NCI-H2171 (cell line): ENCODE data around the gene KLHL25.

Experiments used
- DNase-seq: peaks from one replicate; lab custom pipeline; 2025; lab: John Stamatoyannopoulos, UW

Gene KLHL25

DNA sequence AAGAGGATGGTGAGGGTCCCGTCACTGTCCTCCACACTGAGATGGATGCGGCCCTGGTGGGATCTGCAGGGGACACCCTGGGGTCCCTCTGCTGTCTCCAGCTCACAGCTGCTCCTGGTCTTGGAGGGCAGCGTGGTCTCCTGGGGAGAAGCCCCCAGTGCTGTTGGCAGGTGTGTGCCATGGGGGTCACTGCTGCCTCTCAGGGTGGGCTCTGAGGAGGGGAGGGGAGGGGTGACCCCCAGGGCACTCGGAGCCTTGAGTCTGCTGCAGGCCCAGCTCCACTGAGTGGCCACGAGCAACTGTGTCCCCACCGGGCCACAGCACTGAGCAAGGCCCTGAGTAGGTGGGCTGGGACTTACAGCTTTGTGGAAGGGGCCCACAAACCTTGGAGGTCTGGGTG lies 34.7 kb downstream of the KLHL25 start:
- no peak for DNase-seq

DNA sequence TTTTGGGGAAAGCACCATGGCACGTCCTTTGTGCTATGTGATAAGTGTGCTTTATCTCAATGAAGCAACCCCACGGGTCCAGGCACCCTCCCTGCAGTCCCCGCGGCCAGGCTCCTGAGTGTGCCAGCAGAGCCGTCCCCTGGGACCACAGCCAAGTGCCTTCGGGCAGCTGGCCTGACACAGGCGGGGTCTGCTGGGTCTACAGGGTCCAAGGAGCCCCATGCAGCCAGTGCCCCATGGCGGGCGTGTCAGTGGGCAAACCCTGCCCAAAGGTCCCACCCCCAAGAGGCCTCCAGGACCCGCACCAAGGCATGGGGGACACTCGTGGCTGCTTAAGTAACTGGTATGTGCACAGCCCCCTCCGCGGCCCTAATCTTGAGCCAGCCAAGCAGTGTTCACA lies 35.3 kb downstream of the KLHL25 start:
- no peak for DNase-seq

DNA sequence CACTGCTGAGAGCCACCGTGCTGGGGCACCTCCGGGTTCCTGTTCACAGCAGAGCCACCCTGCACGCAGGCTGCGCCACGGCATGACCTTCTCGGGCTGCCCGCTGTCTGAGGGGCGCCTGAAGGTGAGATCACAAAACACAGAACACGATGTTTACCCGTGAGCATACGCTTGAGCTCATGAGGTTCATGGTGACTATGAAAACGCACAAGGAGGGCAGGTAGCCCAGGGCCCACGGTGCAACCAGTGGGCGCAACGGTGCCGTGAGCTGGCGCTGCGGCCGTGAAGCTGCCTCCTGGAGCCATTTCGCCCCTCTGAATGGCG lies 36.1 kb downstream of the KLHL25 start:
- DNase-seq, result no peak

DNA sequence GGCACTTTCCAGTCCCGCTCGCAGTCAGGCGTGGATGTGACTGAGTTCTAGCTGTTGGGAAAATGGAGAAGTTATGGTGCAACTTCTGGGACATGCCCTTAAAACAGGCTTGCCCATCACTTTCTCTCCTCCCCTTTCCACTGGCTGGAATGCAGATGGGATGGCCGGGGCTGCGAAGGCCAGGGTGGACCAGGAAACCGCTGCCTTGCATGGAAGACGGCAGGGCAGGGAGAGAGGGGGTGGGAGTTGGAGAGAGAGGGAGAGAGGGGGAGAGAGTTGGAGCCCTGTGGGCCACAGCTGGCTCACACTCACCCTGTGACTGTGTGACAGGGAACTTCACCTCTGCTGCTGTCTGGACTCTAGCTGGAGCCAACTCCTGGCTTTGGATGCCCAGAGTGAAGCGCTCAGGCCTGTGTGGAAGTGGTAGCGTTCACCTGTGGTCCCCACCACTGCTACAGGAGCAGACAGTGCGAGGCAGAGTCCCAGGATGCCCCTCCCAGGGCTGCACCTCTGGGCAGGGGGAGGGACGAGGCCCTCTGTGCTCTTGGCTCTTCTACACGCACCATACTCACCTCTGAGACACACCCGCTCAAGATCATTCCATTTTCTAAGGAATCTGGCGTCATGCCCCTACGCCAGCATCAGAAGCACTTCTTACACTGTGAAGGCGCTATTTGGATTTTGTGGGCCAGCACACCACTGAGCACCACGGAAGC lies 36.6 kb downstream of the KLHL25 start:
- no peak for DNase-seq

DNA sequence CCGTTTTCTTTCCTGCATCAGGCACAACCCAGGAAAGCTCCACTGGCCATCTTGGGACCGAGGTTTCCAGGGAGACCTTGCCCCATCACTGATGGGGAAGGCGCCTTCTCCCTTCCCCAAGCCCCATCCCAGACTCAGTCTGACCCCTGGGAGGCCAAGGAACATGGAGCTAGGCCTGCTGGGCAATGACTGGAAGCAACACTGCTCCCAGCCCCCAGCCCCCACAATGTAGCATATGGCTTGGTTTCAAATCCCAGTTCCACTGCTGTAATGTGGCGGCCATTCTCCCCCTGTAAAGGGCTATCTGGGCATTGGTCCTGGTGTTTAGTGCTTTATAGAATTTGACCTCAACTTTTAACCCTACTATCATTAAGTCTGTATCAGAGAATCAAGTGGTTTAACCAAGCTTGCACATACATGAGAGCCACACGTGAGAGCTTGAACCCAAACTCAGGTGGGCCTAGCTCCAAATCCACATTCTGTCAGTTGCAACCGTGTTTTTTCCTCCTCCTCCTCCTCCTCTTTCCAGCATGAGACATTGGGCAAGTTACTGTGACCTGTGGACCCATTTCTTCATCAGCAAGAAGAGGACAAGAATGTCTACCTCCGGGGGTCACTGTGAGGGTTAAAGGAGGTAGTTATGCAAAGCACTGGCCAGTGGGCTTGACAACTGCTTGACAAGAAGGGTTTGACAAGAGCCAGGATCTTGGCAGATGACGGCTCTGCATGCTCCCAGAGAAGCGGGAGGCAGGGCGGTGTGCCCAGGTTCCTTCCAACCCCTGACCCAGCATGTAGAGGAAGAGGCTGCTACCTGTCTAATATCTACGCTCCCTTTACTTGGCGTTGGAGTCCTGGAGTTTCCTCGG lies 37.4 kb downstream of the KLHL25 start:
- no peak for DNase-seq

DNA sequence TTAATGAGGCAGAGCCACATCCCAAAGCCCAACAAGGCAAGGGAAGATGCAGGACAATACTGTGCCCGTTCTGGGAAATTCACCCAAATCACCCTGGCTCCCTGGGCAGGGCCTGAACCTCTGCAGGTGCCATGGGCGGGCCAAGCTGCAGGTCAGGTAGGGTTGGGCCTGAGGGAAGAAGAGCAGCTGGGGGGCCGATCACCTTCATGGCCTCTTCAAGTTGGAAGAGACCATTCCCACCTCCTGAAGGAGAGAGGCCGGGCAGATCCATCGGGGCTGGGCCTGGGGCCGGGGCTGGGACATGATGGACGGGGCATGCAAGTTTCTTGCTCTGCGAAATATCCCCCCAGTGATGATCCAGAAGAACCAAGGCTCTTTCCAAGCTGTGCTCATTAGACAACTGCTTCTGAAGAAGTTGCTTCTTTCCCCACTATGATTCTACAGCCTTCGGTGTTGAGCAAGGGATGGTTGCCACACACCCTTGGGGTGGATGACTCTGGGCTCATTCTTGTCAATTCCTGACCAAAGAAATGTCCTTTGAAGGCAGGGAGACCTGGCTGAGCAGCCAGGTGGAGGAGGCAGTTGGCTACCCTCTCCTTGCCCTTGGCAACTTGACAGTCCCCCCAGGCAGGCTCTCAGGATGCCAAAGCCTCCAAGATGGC lies 38.2 kb downstream of the KLHL25 start:
- no peak for DNase-seq

DNA sequence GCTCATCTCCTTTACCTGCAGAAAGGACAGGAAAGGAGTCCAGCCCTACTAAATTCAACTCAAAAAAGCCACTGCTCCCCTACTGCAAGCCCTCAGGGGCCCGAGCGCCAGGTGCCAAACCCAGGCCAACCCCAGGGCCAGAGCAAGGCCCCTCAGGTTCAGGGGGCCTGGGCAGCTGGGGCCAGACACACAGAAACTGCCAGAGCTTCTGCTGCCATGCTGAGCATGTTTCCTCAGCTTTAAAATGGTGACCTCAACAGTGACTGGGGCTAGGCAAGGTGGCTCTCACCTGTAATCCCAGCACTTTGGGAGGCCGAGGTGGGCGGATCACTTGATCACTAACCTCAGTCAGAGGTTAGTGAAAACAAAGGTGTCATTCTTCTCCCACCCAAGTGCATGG lies 38.8 kb downstream of the KLHL25 start:
- no peak for DNase-seq

DNA sequence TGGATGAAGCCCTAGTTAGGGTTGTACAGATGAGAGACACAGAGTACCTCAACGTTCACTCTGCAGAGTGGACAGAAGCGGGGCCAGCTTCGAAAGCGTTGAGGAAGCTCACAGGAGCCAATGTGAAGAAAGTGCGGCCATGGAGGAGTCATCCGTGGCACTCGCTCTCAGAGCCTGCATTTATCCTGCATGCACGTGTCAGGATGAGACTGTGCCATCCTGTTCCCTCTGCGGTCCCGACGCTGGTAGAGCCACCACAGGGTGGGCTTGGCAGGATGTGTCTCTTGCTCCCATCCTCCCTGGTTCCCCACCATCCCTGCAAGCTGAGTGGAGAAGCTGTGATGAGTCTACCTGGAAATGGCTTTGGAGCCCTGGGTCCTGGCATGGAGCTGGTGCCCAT lies 39.3 kb downstream of the KLHL25 start:
- DNase-seq, result no peak

DNA sequence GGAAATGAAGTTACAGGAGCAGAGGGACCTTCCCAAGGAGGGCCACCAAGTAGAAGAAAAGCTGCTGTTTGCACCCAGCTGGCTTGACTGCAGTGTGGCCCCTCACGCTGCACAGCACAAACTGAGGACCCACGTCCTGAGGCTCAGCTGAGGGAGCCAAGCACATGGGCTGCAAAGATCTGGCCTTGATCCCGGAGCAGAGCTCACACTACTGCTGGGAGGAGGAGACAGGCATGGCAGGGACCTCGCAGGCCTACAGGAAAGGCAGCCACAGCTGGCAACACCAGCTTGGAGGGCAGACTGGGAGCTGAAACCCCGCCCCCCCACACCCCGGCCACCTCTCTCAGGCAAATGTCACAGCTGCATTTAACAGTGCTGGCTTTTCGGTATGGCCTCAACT lies 39.7 kb downstream of the KLHL25 start:
- DNase-seq, result no peak

DNA sequence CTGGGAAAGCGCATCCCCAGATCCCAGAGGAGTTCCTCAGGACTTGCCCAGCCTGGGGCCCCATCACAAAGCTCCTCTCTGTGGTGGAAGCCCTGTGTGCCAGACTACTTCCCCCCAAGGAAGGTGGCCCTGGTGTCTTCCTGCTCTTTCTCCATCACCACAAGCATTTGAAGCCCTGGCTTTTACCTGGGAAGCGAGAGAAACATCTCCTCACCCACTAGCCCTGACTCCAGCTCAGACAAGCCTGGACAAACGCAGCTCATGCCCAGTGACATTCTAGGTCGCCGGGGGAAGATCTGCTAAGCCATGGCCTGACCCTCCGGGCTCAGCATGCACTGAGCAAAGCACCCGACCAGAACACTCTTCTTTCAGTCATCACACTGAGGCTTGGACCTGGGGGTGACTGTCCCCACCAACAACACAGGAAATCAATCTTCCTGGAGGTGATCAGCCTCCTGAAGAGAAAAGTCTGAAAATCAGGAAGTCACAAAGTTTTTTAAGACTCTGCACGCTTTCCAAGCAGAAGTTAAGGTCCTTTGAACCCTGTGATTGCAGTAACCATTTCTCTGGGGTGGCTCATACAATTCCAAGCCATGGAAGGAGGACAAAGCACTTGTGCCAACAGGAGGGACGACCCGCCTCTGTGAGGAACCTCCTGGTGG lies 40.8 kb downstream of the KLHL25 start:
- no peak for DNase-seq

DNA sequence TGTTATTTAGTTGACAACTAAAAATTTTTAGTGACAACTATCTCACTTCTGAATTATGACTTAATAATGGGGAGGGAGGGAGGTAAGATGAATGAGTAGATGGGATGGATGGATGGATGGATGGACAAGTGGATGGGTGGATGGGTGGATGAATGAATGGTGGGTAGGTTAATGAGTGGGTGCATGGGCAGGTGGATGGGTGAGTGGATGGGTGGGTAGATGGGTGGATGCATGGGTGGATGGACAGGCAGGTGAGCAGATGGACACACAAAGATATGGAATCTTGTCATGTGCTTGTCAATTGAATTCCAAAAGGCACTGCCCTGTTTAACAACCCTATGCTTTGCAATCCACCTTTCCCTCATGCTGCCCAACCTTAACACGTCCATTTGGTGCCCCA lies 41.5 kb downstream of the KLHL25 start:
- no peak for DNase-seq

DNA sequence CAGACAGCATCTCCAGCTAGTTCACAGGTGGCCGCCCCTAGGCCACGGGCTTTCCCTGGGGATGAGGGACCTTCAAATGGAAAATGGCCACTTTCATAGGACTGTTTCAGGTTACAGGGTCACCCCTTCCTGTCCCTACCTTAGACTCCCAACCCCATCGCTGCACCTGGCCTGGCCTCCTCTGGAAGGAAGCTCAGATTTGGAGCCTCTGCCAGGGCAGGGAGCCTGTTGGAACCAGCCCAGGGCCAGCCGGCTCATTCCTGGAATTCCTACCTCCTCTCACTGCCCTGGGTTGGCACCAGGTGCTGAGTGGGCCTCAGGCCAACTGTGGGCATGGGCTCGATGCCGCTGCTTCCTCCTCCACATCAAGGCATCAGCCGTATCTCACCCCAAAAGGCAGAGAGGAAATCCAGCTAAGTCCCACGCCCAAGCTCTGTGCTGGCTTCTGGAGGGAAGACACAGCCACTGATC lies 42.2 kb downstream of the KLHL25 start:
- no peak for DNase-seq

DNA sequence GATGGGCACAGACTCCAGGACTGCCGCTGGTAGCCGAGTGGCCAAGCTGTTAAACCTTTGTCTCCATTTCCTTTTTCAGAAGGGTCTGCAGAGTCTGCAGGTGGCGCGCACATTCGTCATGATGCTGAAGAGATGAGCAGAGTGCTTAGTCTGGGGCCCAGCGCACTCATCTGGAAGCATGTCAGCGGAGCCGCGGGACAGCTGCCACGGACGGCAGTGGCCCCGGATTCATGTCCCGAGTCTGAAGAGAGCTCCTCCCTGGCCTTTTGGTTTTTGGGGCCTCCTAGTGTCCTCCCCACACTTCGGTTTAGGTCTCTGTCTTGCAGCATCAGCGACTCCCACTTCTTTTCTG lies 42.6 kb downstream of the KLHL25 start:
- no peak for DNase-seq

DNA sequence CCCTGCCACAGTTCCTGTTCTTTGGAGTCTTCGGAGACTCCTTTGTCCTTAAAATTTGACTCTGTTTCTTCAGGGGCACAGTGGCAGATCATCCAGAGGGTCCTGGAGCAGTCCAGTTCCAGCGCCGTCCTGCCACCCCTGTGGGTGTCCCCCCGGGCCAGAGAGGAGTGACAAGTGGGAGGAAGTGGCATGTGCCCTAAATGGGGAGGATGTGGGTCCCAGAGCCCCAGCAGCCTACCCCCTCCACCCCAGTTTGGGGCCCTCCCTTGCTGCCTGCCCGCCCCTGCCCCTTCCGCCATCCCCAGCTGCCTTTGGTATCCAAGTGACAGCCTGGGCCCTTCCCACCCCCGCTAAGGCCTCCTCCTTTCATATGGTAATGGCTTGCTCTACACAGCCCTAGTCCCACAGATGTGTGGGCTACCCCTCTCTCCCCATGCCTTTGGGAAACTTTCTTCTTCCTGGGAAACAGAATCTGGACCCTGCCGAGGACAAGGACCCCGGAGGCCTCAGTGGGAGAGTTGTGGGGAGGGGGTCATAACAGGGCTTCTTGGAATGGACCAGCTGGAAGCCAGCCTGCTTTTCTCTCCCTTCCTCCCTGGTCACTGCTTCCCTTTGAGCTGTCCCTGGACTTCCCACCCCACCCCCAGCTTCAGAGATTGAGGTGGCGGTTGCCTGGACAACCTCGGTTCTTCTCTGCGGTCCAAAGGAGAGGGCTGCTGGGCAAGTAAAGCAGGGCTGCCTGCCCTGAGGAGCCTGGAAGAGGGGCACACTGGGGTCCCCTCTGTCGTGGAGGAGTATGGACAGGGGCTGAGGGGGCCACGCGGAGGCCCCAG lies 43.2 kb downstream of the KLHL25 start:
- no peak for DNase-seq

DNA sequence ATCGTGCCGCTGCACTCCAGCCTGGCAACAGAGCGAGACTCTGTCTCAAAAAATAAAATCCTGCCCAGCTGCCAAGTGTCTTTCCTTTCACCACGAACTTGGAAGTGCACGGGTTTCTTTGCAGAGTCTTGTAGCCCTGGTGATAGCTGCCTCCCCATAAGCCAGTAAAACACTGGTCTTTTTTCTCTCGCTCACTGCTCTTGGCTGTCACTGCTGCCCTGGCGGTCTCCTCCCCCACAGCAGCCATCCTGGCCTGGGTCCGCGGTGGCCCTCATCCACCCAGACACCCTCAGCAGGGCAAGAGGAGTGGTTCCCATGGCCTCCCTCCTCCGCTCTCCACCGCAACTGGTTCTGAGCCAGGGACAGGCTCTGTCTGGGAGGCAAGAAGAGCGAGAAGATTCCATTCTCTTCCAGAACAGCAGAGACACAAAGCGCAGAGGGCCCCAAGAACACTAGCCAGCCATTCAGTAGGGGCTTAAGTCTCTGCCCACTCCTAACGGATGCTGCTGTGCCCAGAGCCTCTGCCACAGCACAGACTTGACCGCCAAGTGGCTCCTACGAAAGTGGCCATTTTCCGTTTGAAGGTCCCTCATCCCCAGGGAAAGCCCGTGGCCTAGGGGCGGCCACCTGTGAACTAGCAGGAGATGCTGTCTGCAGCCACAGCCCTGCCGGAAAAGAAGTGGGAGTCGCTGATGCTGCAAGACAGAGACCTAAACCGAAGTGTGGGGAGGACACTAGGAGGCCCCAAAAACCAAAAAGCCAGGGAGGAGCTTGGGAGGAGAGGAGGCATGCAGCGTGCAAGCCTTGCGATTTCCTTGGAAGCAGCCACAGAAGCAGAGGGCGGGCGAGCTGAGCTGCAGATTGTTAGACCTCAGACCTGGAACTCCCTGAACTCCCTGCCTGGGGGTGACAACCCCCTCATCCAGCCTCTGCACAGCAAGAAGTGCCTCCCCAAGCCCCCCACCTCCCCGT lies 44.1 kb downstream of the KLHL25 start:
- DNase-seq, result no peak

DNA sequence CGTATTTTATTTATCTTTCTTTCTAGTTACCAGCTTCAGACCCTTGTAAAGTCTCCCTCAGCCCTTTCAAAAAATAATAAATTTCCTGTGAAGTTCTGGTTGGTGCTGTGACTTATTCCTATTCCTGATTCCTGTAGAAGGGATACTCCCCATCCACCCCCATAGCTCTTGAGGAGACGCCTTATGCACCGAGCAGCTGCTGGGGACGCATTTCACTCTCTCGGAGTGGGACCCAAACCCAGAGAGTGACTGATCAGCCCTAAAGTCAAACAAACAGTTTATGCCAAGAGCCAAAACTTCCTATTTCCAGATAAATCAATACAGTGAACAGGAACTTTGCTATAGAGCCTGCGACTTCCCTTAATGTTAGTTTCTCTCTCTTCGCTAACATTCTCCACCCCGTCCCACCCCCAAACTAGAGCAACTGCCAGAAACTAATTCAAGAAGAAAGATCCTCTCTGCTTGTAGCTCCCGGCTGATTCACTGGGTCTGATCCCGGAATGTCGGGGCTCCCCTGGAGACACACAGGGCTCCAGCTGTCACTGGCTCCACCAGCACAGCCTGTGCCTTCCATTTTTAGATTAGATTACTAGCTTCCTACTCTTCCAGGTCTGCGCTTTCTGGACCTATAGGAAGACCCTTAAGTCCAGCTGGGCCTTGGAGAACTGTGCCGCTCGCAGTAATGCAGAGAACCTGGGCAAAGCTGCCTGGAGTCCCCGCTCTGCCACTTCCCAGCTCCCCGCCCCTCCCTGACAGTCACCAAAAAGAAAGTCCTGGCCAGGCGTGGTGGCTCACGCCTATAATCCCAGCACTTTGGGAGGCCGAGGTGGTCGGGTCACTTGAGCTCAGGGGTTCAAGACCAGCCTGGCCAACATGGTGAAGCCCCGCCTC lies 45.2 kb downstream of the KLHL25 start:
- no peak for DNase-seq

DNA sequence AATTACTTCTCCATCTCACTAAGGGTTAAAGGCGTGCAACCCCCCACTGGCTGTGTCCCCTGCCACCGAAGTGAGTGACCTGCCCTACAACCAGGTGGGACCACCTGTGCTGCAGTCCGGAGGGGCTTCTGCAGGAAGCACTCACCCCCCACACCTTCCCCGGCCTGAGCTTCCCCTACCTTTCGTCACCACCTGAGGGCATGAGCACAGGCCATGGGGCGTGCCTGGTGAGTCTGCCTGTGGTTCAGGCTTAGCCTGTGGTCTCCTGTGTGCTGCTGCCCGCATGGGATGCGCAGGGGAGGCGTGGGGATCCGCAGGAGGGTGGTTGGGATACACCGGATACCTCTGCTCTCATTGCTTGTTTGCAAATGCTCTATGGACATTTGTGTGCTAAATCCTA lies 46.0 kb downstream of the KLHL25 start:
- DNase-seq, result no peak

DNA sequence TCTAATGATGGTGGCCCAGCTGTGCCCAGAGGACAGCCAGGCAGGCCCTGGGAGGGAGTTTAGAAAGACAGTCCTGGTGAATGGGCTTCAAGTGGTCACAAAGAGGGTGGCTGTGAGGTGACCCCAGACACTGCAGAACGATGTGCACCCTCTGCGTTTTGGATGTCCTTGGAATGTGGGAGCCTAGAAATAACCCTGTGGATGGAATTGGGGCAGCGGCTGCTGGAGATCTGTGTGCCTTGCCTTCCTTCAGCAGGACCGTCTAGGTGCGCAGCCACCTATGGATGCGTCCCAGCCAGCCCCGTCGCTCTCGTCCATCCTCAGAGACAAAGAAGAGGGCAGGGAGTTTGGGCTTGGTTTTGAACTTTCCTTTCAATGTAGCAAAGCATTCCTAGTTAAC lies 46.5 kb downstream of the KLHL25 start:
- no peak for DNase-seq

DNA sequence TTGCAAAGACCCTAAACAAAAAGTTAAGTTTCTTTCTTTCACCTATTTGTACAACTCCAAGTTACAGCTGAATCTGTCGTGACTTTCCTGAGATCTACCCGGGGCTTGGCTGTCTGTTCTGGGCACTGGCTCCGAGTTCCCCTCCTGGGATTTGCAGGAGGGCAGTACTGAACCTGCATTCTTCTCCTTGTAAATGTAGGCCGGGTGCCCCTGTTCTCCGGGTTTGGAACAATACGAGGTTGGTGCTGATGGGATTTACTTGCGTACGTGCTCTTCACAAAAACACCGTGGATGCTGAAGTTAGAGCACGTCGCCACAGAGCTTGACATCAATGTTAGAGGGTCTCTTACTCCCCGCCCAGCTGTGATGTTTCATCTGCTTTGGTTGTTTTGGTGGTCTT lies 48.1 kb downstream of the KLHL25 start:
- no peak for DNase-seq
